H9 (cell line): ENCODE results near the gene PHACTR1. TPM values are rescaled to one million over a fixed set of nuclear protein-coding genes. Genes with fewer than 3 reads are reported as not detected.

ENCODE experiments used
- DNase-seq: peaks from one replicate; pipeline ENCODE4 v3.0.0-alpha.2; 2017
- H2AFZ ChIP-seq: one replicate; pipeline ENCODE4 v1.6.1; 2013; ENCODE audit warnings: mild to moderate bottlenecking, low read length, control low read depth, moderate library complexity
- H2AK5ac ChIP-seq: 2 replicates; pipeline ENCODE4 v1.6.1; 2013; ENCODE audit warnings: low read length, control low read depth, mixed read lengths; ENCODE audit not compliant: insufficient read length
- H2BK120ac ChIP-seq: one replicate; pipeline ENCODE4 v1.6.1; 2013; ENCODE audit warnings: low read depth, mild to moderate bottlenecking, low read length, control low read depth, inconsistent platforms; ENCODE audit not compliant: poor library complexity, severe bottlenecking
- H2BK12ac ChIP-seq: 2 replicates; pipeline ENCODE4 v1.6.1; 2013; ENCODE audit warnings: low read length, control low read depth, mixed read lengths, low read depth; ENCODE audit not compliant: insufficient read length
- H2BK15ac ChIP-seq: 2 replicates; pipeline ENCODE4 v1.6.1; 2013; ENCODE audit warnings: low read depth, low read length, control low read depth
- H2BK20ac ChIP-seq: one replicate; pipeline ENCODE4 v1.6.1; 2013; ENCODE audit warnings: low read depth, mild to moderate bottlenecking, low read length, control low read depth, inconsistent platforms; ENCODE audit not compliant: poor library complexity, severe bottlenecking
- H2BK5ac ChIP-seq: 2 replicates; pipeline ENCODE4 v1.6.1; 2013; ENCODE audit warnings: low read length, control low read depth, mixed read lengths; ENCODE audit not compliant: insufficient read length
- H3K14ac ChIP-seq: 2 replicates; pipeline ENCODE4 v1.6.1; 2013; ENCODE audit warnings: low read length, control low read depth; ENCODE audit not compliant: insufficient read depth
- H3K18ac ChIP-seq: 2 replicates; pipeline ENCODE4 v1.6.1; 2013; ENCODE audit warnings: low read depth, mild to moderate bottlenecking, mixed read lengths, low read length, control low read depth; ENCODE audit not compliant: insufficient read length
- H3K23ac ChIP-seq: 2 replicates; pipeline ENCODE4 v1.6.1; 2013; ENCODE audit warnings: low read length, control low read depth, mixed read lengths, low read depth; ENCODE audit not compliant: insufficient read length
- H3K23me2 ChIP-seq: 2 replicates; pipeline ENCODE4 v1.6.1; 2013; ENCODE audit warnings: low read depth, mild to moderate bottlenecking, mixed read lengths, low read length, control low read depth; ENCODE audit not compliant: insufficient read length, poor library complexity, severe bottlenecking
- H3K27ac ChIP-seq: 2 replicates; pipeline ENCODE4 v1.5.1; 2013; ENCODE audit warnings: low read length, control low read depth, mixed read lengths, low read depth; ENCODE audit not compliant: insufficient read length
- H3K27me3 ChIP-seq: 2 replicates; pipeline ENCODE4 v1.6.1; 2013; ENCODE audit warnings: low read length, control low read depth, inconsistent platforms; ENCODE audit not compliant: insufficient read depth
- H3K4ac ChIP-seq: 2 replicates; pipeline ENCODE4 v1.6.1; 2013; ENCODE audit warnings: low read depth, mild to moderate bottlenecking, control low read depth, inconsistent platforms, low read length, moderate library complexity
- H3K4me1 ChIP-seq: 2 replicates; pipeline ENCODE4 v1.6.1; 2013; ENCODE audit warnings: low read length, control low read depth, inconsistent platforms; ENCODE audit not compliant: insufficient read depth
- H3K4me2 ChIP-seq: 2 replicates; pipeline ENCODE4 v1.6.1; 2013; ENCODE audit warnings: low read length, control low read depth, mixed read lengths; ENCODE audit not compliant: insufficient read length, insufficient read depth
- H3K56ac ChIP-seq: 2 replicates; pipeline ENCODE4 v1.6.1; 2013; ENCODE audit warnings: low read depth, mild to moderate bottlenecking, mixed read lengths, low read length, control low read depth; ENCODE audit not compliant: insufficient read length
- H3K79me1 ChIP-seq: 2 replicates; pipeline ENCODE4 v1.6.1; 2013; ENCODE audit warnings: low read depth, mild to moderate bottlenecking, moderate library complexity, low read length, control low read depth, inconsistent platforms; ENCODE audit not compliant: insufficient read depth, poor library complexity, severe bottlenecking
- H3K79me2 ChIP-seq: 2 replicates; pipeline ENCODE4 v1.6.1; 2013; ENCODE audit warnings: low read length, control low read depth, inconsistent platforms; ENCODE audit not compliant: insufficient read depth
- H3K9ac ChIP-seq: 2 replicates; pipeline ENCODE4 v1.6.1; 2013; ENCODE audit warnings: low read length, control low read depth, mixed read lengths; ENCODE audit not compliant: insufficient read length; ENCODE audit errors: extremely low read depth
- H3K9me3 ChIP-seq: one replicate; pipeline ENCODE4 v1.6.1; 2013; ENCODE audit warnings: low read depth, low read length, inconsistent platforms; ENCODE audit not compliant: control insufficient read depth
- H3T11ph ChIP-seq: one replicate; pipeline ENCODE4 v1.6.1; 2013; ENCODE audit warnings: mild to moderate bottlenecking, low read length, control low read depth, inconsistent platforms
- H4K20me1 ChIP-seq: one replicate; pipeline ENCODE4 v1.6.1; 2013; ENCODE audit not compliant: control insufficient read depth, insufficient read length, insufficient read depth
- H4K5ac ChIP-seq: 2 replicates; pipeline ENCODE4 v1.6.1; 2013; ENCODE audit warnings: low read depth, mild to moderate bottlenecking, mixed read lengths, low read length, control low read depth; ENCODE audit not compliant: insufficient read length
- H4K8ac ChIP-seq: replicated peaks from 2 replicates; pipeline ENCODE4 v1.6.1; 2013; ENCODE audit warnings: low read length, control low read depth, mixed read lengths, low read depth; ENCODE audit not compliant: insufficient read length
- H4K91ac ChIP-seq: 2 replicates; pipeline ENCODE4 v1.6.1; 2013; ENCODE audit warnings: low read depth, mild to moderate bottlenecking, moderate library complexity, mixed read lengths, low read length, control low read depth; ENCODE audit not compliant: insufficient read length
- H3K27ac Mint-ChIP-seq, 3 experiments: 2 replicates in 2 of 3; 3 replicates in 1 of 3; pipeline ENCODE4 v1.8.0; 2020 to 2021; ENCODE audit warnings: mixed read lengths in 3 of 3, mild to moderate bottlenecking in 1 of 3, moderate library complexity in 1 of 3
- H3K27me3 Mint-ChIP-seq: 2 replicates; pipeline ENCODE4 v1.8.0; 2021; ENCODE audit warnings: low read depth, mild to moderate bottlenecking, moderate library complexity, mixed read lengths
- H3K36me3 Mint-ChIP-seq, 3 experiments: 2 replicates in 2 of 3; 3 replicates in 1 of 3; pipeline ENCODE4 v1.8.0; 2020 to 2021; ENCODE audit warnings: low read depth in 3 of 3, mixed read lengths in 3 of 3; ENCODE audit not compliant: insufficient read depth in 1 of 3
- H3K4me1 Mint-ChIP-seq, 2 experiments: 2 replicates each; pipeline ENCODE4 v1.8.0; 2020; ENCODE audit warnings: mixed read lengths in 2 of 2
- H3K4me3 Mint-ChIP-seq, 2 experiments: 2 replicates in 1 of 2; 3 replicates in 1 of 2; pipeline ENCODE4 v1.8.0; 2020 to 2021; ENCODE audit warnings: mild to moderate bottlenecking in 2 of 2, mixed read lengths in 2 of 2, moderate library complexity in 1 of 2
- H3K9me3 Mint-ChIP-seq, 2 experiments: 2 replicates in 1 of 2; 3 replicates in 1 of 2; pipeline ENCODE4 v1.8.0; 2020; ENCODE audit warnings: mild to moderate bottlenecking in 2 of 2, mixed read lengths in 2 of 2, moderate library complexity in 1 of 2
- WGBS: extraction: QIAGEN DNeasy Blood & Tissue Kit; methylation state at CpG from one replicate; pipeline ENCODE4 v1.1.7; 2013; ENCODE audit warnings: missing lambda C conversion rate, low lambda C conversion rate, mixed read lengths; ENCODE audit not compliant: insufficient read length; ENCODE audit errors: extremely low coverage; 5-methylcytosine and 5-hydroxymethylcytosine counted together
- total RNA-seq: library from RNA; stranded (reverse); gene quantifications from 2 replicates; pipeline ENCODE4 v1.2.1, GENCODE V29; 2021
- TF ChIP-seq, protein P1 (sequence below): fragments of 200-600 bp; sonication (generic); conservative IDR thresholded peaks from 3 replicates; pipeline ENCODE4 v1.8.0; 2021; ENCODE audit warnings: antibody characterized with exemption, mild to moderate bottlenecking

The PHACTR1 gene
- total RNA-seq, 1 experiment from 2014 or later, result 15.9 TPM

DNA sequence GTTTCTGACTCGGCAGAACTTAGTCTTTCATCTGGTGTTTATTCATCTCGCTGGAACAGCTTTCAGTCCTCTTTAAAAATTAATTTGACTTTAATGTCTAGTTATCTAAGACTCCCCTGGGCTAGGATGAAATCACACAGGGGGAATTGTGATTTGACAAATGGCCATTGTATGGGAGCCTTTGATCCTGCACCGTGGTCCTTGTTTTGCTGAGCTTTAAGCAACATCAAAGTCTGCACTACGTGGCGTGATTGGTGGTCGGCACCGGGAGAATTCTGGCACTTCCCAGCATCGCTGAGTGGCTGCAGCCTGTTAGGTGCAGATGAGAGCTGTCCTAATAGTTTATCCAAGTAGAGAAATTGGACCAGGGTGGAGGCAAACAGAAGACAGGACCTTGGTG lies 464.8 kb downstream of the PHACTR1 start:
- Histone ChIP-seq H3K23me2 (no peaks in the 10 kb centered on the region), H3K14ac (no peak overlapping the region), H3T11ph (no peak overlapping the region), H4K20me1 (no peaks in the 10 kb centered on the region), H2BK12ac (no peak overlapping the region), H2BK20ac (no peak overlapping the region), H3K4ac (no peak overlapping the region), H2AK5ac (no peak overlapping the region), H2BK15ac (no peak overlapping the region), H3K9me3 (no peaks in the 10 kb centered on the region), H2AFZ (no peak overlapping the region), H3K27ac (no peak overlapping the region), H4K5ac (no peak overlapping the region), H3K23ac (no peak overlapping the region), H2BK120ac (no peak overlapping the region), H3K79me2 (no peaks in the 10 kb centered on the region), H4K91ac (no peak overlapping the region), H4K8ac (no peak overlapping the region), H3K4me2 (no peak overlapping the region), H2BK5ac (no peak overlapping the region), H3K9ac (no peak overlapping the region), H3K27me3 (no peaks in the 10 kb centered on the region), H3K4me1 (no peaks in the 10 kb centered on the region), H3K79me1 (no peaks in the 10 kb centered on the region), H3K18ac (no peak overlapping the region), H3K56ac (no peak overlapping the region)
- H3K4me3 Mint-ChIP-seq, result no peak overlapping the region
- TF ChIP-seq, protein P1, sequence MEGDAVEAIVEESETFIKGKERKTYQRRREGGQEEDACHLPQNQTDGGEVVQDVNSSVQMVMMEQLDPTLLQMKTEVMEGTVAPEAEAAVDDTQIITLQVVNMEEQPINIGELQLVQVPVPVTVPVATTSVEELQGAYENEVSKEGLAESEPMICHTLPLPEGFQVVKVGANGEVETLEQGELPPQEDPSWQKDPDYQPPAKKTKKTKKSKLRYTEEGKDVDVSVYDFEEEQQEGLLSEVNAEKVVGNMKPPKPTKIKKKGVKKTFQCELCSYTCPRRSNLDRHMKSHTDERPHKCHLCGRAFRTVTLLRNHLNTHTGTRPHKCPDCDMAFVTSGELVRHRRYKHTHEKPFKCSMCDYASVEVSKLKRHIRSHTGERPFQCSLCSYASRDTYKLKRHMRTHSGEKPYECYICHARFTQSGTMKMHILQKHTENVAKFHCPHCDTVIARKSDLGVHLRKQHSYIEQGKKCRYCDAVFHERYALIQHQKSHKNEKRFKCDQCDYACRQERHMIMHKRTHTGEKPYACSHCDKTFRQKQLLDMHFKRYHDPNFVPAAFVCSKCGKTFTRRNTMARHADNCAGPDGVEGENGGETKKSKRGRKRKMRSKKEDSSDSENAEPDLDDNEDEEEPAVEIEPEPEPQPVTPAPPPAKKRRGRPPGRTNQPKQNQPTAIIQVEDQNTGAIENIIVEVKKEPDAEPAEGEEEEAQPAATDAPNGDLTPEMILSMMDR, result no peak
- no peaks in the 10 kb centered on the region for H3K36me3 Mint-ChIP-seq
- H3K27me3 Mint-ChIP-seq, result peaks cover 2% of the 10 kb centered on the region; the same call in 1 of the 2 replicates
- H3K4me1 Mint-ChIP-seq, result peaks cover 2 to 3% of the 10 kb centered on the region in 2 experiments; a peak in 2 of 4 replicates
- WGBS, result no CpG with 5 or more reads among the region's 8 CpGs
- H3K27ac Mint-ChIP-seq, result no peak overlapping the region
- DNase-seq, result no peak
- H3K9me3 Mint-ChIP-seq, result no peaks in the 10 kb centered on the region
